Astrocyte of the spinal cord (primary cell): ENCODE measurements around the gene CCDC92.
A peak's percentile ranks its signal among the peaks of the same experiment; 100 is the strongest.

Experiments used
- DNase-seq: peaks from one replicate; pipeline ENCODE4 v3.0.0; 2011; ENCODE audit warnings: low read depth, low spot score
- H3K4me3 ChIP-seq: 2 replicates; pipeline ENCODE4 v1.5.1; 2011; ENCODE audit warnings: low read depth, mild to moderate bottlenecking, low read length, moderate library complexity
- in situ Hi-C: cut with HindIII; loops from 2 replicates; pipeline ENCODE4 v1.10.0; 2017; ENCODE audit warnings: low sequenced_read_pairs
- TF ChIP-seq, protein P1 (sequence below): IDR thresholded peaks from 2 replicates; pipeline ENCODE4 v1.5.1; 2012; ENCODE audit warnings: low read depth, mild to moderate bottlenecking, low read length, inconsistent platforms

Gene CCDC92

DNA sequence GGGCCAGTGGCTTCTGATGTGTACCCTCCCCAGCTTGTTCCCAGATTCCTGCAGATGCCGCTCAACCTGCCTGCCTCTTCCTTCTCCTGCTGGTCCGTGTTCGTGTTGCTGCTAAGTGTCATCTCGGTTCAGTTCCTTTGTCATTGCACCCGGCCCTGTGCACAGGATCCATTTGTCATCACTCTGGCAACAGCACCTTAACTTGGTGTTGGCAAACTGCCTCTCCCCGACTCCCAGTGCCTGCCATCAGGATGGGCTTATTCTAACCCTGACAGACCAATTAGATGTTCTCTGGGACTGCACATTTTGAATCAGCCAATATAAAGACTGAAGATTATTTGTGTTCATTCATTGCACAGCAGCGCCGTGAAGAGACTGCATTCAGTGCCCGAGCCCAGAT is 73.3 kb downstream of the CCDC92 start:
- no peak overlapping the region for H3K4me3 ChIP-seq
- TF ChIP-seq, protein P1, sequence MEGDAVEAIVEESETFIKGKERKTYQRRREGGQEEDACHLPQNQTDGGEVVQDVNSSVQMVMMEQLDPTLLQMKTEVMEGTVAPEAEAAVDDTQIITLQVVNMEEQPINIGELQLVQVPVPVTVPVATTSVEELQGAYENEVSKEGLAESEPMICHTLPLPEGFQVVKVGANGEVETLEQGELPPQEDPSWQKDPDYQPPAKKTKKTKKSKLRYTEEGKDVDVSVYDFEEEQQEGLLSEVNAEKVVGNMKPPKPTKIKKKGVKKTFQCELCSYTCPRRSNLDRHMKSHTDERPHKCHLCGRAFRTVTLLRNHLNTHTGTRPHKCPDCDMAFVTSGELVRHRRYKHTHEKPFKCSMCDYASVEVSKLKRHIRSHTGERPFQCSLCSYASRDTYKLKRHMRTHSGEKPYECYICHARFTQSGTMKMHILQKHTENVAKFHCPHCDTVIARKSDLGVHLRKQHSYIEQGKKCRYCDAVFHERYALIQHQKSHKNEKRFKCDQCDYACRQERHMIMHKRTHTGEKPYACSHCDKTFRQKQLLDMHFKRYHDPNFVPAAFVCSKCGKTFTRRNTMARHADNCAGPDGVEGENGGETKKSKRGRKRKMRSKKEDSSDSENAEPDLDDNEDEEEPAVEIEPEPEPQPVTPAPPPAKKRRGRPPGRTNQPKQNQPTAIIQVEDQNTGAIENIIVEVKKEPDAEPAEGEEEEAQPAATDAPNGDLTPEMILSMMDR = no peak
- no peak for DNase-seq
- in situ Hi-C loops = no loop called here

DNA sequence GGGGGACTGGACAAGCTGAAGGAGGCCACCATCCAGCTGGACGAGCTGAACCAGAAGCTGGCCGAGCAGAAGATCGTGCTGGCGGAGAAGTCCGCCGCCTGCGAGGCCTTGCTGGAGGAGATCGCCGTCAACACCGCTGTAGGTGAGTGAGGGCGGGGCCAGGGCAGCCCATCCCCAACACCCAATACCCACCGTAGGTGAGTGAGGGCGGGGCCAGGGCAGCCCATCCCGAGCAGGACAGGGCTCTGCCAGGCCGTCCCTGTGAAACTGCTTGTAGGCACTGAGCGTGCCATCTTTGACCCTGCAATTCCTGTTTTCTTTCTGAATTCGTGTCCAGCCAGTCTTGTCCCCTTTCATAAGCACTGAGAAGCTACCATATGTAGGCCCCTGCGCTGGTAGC is 74.0 kb downstream of the CCDC92 start:
- in situ Hi-C loops = no loop called here
- H3K4me3 ChIP-seq = no peak overlapping the region
- no peak for DNase-seq
- TF ChIP-seq, protein P1 = no peak

DNA sequence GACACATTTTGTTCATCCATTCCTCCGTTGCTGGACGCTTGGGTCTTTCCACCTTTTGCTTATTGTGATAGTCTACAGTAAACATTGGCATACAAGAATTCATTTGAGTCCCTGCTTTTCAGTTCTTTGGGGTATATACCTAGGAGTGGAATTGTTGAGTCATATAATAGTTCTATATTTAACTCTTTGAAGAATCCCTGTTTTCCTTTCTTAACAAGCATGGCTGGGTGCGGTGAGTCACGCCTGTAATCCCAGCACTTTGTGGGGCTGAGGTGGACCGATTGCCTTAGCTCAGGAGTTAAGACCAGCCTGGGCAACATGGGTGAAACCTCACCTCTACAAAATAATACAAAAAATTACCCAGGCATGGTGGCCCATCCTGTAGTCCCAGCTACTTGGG is 75.4 kb downstream of the CCDC92 start:
- peak; percentile 80 for DNase-seq
- in situ Hi-C loops = no loop called here
- H3K4me3 ChIP-seq = no peak overlapping the region
- TF ChIP-seq, protein P1 = no peak

DNA sequence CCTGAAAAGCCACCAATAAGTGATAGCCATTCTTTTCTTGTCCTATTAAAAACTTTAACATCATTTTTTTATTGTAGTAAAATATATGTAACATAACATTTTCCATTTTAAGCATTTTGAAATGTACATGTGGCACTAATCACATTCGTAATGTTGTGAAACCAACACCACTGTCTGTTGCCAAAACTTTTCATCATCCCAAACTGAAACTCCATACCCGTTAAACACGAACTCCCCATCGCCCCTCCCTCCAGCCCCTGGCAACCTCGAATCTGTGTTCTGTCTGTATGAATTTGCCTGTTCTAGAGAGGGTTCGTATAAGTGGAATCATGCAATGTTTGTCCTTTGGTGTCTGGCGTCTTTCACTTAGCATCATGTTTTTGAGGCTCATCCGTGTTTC is 75.9 kb downstream of the CCDC92 start:
- TF ChIP-seq, protein P1 = no peak
- no peak overlapping the region for H3K4me3 ChIP-seq
- no peak for DNase-seq
- in situ Hi-C loops = no loop called here

DNA sequence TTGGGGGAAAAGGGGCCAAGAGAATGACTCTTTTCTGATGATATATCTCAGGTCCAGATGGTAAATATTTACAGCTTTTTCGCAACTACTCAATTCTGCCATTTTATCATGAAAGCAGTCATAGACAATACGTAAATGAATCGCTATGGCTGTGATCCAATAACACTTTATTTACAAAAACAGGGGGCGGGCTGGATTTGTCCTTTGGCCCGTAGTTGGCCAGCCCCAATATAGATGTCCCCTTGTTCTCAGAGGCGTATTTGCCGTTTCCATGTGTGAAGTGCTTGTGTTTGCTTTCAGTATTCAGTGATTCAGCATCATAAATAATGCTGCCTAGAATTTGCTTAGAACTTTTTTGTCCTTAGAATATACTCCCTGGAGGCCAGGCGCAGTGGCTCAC is 77.2 kb downstream of the CCDC92 start:
- no peak overlapping the region for H3K4me3 ChIP-seq
- in situ Hi-C loops = no loop called here

DNA sequence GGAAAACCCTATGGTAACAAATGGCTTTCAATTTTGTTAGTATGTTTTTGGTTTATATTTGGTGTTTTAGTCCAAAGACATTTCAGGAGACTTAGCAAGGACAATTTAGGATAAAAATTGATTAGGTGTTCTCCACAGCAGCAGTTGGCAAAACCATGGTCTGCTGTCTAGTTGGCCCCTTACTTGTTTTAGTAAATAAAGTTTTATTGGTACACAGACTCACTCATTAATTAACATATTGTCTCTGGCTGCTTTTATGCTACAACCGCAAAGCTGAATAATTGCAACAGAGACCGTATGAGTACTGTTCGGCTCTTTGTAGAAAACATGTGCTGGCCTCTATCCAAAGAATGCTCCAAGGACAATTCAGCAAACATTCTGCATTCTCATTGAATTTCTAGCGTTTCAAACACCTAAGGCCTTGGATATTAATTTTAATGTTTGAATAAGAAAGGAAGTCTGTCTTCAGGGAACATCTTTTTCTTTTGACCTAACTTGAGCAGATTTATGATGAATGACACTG is 77.7 kb downstream of the CCDC92 start:
- H3K4me3 ChIP-seq = no peak overlapping the region
- TF ChIP-seq, protein P1 = no peak
- peak; percentile 4 for DNase-seq
- in situ Hi-C loops = no loop called here

More for the DNA sequence above, 77.2 kb downstream of the CCDC92 start:
- TF ChIP-seq, protein P1 = no peak
- no peak for DNase-seq

DNA sequence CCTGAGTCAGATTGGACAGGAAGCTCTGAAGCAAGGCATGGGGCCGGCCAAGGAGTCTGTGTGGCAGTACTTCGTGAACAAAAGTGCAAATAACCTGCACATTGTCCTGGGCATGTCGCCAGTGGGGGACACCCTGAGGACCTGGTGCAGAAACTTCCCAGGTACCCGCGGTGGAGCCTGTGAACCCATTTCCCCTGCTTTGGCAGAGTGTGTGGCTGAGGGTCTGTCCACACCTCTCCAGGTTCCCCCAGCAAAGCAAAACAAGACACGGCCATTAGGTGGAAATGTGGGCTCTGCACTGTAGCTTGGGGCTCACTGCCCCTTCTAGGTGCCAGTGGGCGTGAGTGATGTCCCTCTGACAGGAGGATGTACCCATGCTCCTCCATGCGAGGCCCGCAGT is 79.4 kb downstream of the CCDC92 start:
- TF ChIP-seq, protein P1 = no peak
- in situ Hi-C loops = no loop called here

More for the DNA sequence above, 79.4 kb downstream of the CCDC92 start:
- no peak for DNase-seq
- no peak overlapping the region for H3K4me3 ChIP-seq
